ENCODE data around the gene CYLD. TPM values are rescaled to one million over a fixed set of nuclear protein-coding genes. Genes with fewer than 3 reads are reported as not detected.

The CYLD gene
- total RNA-seq, 1 donor from 2014 or later: 27.8 TPM

DNA sequence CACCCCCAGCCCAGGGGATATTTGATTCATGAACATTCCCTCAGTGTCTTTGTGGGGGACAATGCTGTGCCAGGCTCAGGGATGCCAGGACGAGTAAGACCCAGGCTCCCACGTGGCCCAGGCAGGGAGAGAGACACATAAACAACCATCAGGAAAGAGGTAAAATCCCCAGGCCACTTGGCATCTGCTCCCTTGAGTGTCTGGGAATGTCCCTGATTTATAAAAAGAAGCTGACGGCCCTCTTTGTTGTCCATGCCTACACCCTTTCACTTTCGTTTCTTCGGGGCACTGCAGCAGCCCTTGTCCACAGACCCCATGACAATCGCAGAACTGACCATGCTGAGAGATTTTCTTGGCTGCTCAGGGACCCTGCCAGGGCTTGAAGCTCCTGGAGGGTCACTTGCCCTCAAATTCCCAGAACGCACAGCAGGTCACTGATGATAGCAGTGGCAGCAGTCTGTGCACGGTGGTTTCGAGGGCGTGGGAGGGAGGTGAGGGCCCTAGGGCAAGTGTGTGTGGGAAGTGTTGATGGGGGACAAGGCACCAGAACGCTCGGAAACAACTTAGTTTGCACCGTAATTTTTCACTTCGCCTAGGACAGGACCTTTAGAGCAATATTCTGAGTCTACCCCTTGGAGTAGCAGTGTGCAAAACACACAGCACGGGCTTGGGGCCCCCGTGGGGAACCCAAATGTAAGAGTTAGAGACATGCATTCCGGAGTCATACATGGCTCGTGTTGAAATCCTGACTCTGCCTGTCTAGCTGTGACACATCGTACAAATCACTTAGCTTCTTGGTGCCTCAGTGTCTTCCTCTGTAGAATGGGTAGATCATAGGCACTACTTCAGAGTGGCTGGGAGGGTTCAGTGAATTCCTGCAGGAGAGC, 43.8 kb upstream of the CYLD start:
- Mint-ChIP-seq H3K4me1 (ENCODE audit: unreplicated experiment) (peaks cover 15% of the 10 kb centered on the region), H3K9me3 (ENCODE audit: unreplicated experiment) (no peaks in the 10 kb centered on the region), H3K27me3 (ENCODE audit: unreplicated experiment) (peaks cover 17% of the 10 kb centered on the region), H3K27ac (ENCODE audit: unreplicated experiment) (peak overlapping the region; percentile 74), H3K4me3 (ENCODE audit: unreplicated experiment) (peak overlapping the region; percentile 58), H3K36me3 (ENCODE audit: unreplicated experiment) (no peaks in the 10 kb centered on the region)
- TF ChIP-seq, protein P1, sequence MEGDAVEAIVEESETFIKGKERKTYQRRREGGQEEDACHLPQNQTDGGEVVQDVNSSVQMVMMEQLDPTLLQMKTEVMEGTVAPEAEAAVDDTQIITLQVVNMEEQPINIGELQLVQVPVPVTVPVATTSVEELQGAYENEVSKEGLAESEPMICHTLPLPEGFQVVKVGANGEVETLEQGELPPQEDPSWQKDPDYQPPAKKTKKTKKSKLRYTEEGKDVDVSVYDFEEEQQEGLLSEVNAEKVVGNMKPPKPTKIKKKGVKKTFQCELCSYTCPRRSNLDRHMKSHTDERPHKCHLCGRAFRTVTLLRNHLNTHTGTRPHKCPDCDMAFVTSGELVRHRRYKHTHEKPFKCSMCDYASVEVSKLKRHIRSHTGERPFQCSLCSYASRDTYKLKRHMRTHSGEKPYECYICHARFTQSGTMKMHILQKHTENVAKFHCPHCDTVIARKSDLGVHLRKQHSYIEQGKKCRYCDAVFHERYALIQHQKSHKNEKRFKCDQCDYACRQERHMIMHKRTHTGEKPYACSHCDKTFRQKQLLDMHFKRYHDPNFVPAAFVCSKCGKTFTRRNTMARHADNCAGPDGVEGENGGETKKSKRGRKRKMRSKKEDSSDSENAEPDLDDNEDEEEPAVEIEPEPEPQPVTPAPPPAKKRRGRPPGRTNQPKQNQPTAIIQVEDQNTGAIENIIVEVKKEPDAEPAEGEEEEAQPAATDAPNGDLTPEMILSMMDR (IDR thresholded peaks at IDR 0.05): no peak
- DNase-seq (ENCODE audit: extremely low spot score, unreplicated experiment): no peak

DNA sequence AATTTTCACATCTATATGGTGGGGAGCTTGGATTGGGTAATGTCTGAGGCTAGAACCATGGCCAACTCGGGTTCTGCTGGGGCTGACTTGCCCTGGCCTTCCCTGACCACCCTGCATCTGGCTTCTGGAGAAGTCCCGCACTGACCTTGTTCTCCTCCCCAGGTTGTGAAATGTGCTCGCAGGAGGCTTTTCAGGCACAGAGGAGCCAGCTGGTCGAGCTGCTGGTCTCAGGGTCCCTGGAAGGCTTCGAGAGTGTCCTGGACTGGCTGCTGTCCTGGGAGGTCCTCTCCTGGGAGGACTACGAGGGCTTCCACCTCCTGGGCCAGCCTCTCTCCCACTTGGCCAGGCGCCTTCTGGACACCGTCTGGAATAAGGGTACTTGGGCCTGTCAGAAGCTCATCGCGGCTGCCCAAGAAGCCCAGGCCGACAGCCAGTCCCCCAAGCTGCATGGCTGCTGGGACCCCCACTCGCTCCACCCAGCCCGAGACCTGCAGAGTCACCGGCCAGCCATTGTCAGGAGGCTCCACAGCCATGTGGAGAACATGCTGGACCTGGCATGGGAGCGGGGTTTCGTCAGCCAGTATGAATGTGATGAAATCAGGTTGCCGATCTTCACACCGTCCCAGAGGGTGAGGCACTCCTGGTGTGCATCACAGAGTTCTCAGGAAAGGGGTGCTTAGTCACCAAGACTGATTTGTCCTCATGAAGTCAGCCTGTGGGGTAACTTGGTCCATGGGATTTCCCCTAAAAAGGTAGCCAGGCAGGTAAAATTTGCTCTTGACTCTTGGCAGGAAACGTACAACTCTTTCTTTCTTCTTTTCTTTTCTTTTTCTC, 42.3 kb upstream of the CYLD start:
- H3K4me3 Mint-ChIP-seq (ENCODE audit: unreplicated experiment): no peak overlapping the region
- peaks cover 11% of the 10 kb centered on the region for H3K27me3 Mint-ChIP-seq (ENCODE audit: unreplicated experiment)
- peaks cover 8% of the 10 kb centered on the region for H3K9me3 Mint-ChIP-seq (ENCODE audit: unreplicated experiment)
- H3K27ac Mint-ChIP-seq (ENCODE audit: unreplicated experiment): no peak overlapping the region
- TF ChIP-seq, protein P1 (IDR thresholded peaks at IDR 0.05): no peak
- peaks cover 11% of the 10 kb centered on the region for H3K4me1 Mint-ChIP-seq (ENCODE audit: unreplicated experiment)
- DNase-seq (ENCODE audit: extremely low spot score, unreplicated experiment): no peak
- H3K36me3 Mint-ChIP-seq (ENCODE audit: unreplicated experiment): no peaks in the 10 kb centered on the region

DNA sequence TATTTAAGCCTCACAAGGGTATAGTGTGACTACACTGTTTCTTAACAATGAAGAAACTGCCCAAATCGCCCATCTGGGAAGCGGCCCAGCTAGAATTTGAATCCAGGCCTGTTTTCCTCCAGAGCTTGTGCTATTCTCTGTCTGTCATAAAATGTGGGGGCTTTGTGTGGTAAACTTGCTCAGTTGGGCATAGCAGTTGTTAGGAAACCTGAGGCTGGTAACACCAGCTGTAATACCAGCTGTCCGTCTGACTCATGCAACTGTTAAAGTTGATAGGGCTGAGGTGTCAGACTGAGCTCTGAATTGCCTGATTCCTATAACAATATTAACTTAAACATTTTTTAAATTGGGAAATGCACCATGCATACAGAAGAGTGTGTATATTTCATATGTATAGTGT, 39.2 kb upstream of the CYLD start:
- TF ChIP-seq, protein P1 (IDR thresholded peaks at IDR 0.05): no peak
- Mint-ChIP-seq H3K36me3 (ENCODE audit: unreplicated experiment) (no peaks in the 10 kb centered on the region), H3K27me3 (ENCODE audit: unreplicated experiment) (peaks cover 8% of the 10 kb centered on the region), H3K27ac (ENCODE audit: unreplicated experiment) (no peak overlapping the region), H3K4me3 (ENCODE audit: unreplicated experiment) (no peak overlapping the region), H3K9me3 (ENCODE audit: unreplicated experiment) (peaks cover 17% of the 10 kb centered on the region), H3K4me1 (ENCODE audit: unreplicated experiment) (peaks cover 6% of the 10 kb centered on the region)
- no peak for DNase-seq (ENCODE audit: extremely low spot score, unreplicated experiment)

DNA sequence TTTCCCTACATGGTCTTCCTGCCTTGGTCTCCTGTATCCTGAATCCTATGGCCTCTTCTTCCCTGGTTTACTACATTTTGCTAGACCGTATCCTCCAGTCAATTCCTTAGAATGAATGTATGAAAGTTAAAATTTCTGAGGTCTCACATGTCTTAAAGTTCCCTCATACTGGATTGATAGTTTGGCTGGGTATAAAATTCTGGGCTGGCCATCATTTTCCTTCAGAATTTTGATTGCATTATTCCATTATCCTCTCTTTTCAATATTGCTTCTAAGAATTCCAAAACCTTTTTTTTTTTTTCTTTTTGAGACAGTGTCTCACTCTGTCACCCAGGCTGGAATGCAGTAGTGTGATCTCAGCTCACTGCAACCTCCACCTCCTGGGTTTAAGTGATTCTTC, 37.6 kb upstream of the CYLD start:
- peaks cover 17% of the 10 kb centered on the region for H3K9me3 Mint-ChIP-seq (ENCODE audit: unreplicated experiment)
- no peaks in the 10 kb centered on the region for H3K4me1 Mint-ChIP-seq (ENCODE audit: unreplicated experiment)
- TF ChIP-seq, protein P1 (IDR thresholded peaks at IDR 0.05): no peak
- H3K36me3 Mint-ChIP-seq (ENCODE audit: unreplicated experiment): no peaks in the 10 kb centered on the region
- H3K27ac Mint-ChIP-seq (ENCODE audit: unreplicated experiment): no peak overlapping the region
- H3K4me3 Mint-ChIP-seq (ENCODE audit: unreplicated experiment): no peak overlapping the region
- H3K27me3 Mint-ChIP-seq (ENCODE audit: unreplicated experiment): peaks cover 8% of the 10 kb centered on the region
- DNase-seq (ENCODE audit: extremely low spot score, unreplicated experiment): no peak

All from osteocyte (in vitro differentiated cells).